D341Med (cell line): ENCODE results near the gene MPZL1.
"Not testable (repeated sequence)": the region's sequence is repeated elsewhere in the genome, so short reads cannot be mapped to it uniquely, and the experiment has no call there.

Experiments used
- DNase-seq: peaks from one replicate; pipeline ENCODE4 v3.0.0; 2012; ENCODE audit warnings: low spot score

Gene MPZL1

DNA sequence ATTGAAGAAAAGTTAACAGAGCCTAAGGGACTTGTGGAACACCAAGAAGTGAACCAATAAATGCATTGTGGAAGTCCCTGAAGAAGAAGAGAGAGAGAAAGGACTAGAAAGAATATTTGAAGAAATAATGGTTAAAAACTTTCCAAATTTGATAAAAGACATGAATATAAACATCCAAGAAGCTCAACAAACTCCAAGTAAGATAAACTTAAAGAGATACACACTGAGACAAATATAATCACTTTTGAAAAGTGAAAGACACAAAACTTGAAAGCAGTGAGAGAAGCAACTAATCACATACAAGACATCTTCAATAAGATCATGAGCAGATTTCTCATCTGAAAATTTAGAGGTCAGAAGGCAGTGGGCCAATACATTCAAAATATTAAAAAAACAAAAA is 91.2 kb downstream of the MPZL1 start:
- no peak for DNase-seq

DNA sequence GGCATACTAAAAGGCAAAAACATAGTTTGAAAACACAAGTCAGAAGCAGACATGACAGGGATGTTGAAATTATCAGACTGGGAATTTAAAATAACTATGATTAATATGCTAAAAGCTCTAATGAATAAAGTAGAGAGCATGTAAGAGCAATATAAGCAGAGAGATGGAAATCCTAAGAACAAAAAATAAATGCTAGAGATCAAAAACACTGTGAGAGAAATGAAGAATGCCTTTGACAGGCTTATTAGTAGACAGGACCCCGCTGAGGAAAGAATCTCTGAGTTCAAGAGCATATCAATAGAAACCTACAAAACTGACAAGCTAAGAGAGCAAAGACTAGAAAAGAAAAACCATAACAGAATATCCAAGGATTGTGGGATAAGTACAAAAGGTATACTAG is 93.9 kb downstream of the MPZL1 start:
- no peak for DNase-seq

DNA sequence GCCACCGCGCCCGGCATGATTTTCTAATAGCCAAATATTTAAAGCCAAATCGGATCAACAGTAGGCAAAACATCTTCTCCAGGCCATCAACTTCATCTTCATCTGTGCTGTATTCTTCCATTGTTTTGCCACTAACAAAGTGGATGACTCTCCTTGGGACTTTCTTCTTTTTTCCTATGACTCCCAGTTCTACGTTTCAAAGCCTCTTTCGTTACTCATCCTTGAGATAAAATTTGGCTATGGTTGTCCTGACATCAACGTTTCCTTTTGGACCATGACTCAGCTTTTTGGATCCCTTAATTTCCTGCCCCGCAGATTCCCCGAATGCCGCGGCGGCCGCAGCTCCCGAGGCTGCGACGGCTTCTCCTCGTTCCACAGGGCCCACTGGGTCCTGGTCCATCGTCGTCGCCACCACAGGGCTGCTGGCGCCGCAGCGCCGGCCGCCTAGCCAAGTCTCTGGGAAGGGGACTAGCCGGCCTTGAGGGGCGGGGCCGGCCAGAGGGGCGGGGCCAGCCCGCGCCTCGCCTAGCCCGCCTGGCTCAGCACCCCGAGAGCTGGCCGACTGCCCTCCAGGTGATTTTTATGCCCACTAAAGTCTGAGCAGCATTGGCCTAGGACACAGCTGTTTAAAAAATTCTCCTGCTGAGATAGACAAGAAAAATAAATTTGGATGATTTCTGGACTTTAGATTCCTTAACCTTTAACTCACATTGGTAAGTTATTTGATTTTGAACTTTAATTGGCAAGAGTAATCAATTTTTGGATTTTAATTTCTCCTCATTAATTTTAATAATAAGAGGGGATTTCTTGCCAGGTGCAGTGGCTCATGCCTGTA is 98.3 kb downstream of the MPZL1 start:
- DNase-seq = no peak

DNA sequence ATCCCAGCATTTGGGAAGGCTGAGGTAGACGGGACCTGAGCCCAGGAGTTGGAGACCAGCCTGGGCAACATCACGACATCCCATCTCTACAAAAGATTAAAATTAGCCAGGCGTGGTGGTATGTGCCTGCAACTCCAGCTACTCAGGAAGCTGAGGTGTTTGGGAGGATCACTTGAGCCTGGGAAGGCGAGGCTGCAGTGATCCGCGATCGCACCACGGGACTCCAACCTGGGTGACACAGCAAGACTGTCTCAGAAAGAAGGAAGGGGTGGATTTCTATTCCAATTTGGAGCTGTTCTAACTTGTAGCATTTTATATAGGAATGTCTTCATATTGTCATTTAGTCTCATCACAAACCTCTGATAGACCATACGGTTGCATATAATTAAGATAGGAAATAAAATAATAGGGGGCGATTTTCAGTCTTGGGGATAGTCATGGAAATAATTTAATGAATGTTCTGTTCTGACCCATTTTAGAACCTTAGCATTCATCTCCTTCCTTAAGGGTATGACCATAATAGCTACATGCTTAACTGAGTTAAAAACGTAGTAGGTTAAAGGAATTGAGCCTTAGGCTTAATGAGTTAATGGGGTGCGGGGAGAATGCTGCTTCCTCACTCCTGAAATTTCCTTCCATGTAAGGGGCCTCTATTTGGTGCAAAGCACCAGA is 99.0 kb downstream of the MPZL1 start:
- DNase-seq = no peak

DNA sequence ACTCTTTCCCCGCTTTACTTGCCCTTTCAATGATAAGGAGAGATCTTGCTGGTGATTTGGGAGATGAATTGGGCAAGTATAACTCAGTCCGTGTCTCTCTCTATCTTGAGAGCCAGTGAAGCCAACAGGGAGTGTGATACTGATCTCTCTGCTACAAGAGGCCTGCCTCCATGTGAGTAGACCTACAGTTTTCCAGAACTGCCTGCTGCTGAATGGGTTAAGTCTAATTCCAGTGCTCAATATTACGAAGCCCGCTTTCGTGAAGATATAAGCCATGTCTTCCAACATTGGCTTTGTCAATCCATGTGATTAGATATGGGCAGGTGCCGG is 99.5 kb downstream of the MPZL1 start:
- no peak for DNase-seq

DNA sequence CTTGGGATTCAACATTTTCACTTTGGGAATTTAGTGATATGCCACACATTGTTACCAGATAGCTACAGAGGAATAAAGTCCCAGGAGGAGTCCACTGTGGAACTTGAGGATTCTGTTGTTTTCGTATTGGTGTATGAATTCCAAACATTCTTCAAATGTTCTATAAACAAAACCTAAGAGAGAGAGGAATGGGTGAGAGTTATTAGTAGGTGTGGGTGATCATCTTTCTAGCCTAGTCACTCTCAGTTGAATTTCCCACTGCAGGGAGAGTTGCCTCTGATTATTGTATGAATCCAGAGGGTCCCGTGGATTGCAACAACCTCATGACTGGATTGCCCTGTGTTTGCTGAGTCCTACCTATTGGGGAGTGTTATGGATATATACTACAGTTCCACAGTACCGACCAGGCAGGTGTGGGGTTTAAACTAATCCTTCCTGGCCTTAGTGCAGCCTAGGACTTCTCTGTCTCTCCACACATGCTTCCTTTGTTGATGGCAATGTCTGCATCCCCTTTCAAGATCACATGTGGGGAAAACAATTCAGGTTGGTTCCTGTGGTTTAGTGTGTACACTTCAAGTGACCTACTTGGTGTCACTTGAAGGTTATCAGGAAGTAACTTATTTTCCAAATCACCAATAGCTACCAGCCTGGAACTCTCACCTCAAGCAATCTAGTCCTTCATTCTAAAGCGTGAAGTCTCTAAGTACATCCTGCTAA is 100.3 kb downstream of the MPZL1 start:
- no peak for DNase-seq

GRCh38 chr1:167824163-167824794 is 102.5 kb downstream of the MPZL1 start:
- no peak for DNase-seq

GRCh38 chr1:167825419-167826079 is 103.8 kb downstream of the MPZL1 start:
- DNase-seq = no peak

- no peak for DNase-seq
These were observed 104.3 kb downstream of the MPZL1 start for GRCh38 chr1:167826127-167826526.

DNA sequence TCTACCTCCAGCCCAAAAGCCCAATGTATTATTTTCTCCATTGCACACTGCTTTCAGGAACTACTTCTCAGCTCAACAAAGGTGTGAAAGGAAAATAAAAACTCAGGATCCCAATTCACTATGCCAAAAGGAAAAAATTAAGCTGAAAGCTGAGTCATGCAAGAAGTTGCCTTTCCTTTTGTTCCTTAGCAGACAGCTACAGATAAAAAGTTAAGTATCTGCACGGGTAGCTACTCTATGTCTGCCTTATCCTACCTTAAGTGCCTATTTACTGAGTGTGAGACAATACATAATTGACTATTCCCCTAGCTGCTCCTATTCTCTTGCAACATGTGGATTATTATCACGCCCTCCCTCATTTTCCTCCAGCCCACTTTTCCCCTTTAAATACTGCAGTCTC is 108.1 kb downstream of the MPZL1 start:
- no peak for DNase-seq

GRCh38 chr1:167830668-167831067 is 108.9 kb downstream of the MPZL1 start:
- DNase-seq = not testable (repeated sequence)

DNA sequence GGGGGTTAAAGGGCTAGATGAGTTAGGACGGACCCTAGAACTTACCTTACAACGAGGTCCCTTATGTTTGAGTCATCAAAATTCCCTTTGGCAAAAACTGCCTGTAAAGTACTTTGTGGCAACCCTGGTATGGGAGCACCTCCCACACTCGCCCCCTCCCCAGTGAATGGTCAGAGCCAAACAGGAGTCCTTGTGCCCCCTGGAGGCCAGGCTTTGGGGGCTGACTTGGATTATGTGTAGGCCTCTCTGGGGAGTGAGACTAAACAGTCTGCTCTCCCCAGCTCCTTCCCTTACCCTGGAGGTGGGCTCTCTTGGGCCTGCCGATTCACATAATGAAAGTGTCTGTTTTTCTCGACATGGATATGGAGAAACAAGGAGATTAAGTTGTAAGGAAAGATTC is 110.9 kb downstream of the MPZL1 start:
- DNase-seq = no peak

GRCh38 chr1:167833904-167834303 is 112.1 kb downstream of the MPZL1 start:
- DNase-seq = no peak

DNA sequence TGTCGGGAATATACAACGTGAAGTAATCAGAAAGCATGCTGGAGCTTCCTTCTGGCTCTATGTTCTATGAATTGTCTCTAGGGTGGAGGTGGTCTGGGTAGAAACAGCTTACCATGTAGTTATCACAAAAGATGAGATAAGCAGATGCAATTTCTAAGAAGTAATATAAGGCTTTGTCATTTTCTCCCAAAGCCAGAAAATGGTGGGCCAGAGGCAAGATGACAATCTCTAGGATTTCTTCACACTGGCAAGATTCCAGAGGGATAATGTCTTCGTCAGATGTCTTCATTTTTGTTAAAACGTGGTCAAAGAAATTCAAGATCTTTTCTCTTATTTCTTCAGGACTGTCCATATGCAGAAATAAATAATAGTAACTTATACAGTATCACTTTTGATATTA is 114.4 kb downstream of the MPZL1 start:
- DNase-seq = no peak

- no peak for DNase-seq
These were observed 115.5 kb downstream of the MPZL1 start for GRCh38 chr1:167837326-167837725.

- DNase-seq = no peak
These were observed 117.2 kb downstream of the MPZL1 start for GRCh38 chr1:167839009-167839408.
